Left ventricle myocardium inferior (tissue), 1 donor: ENCODE results near the gene ATG7. TPM values are rescaled to one million over a fixed set of nuclear protein-coding genes. Genes with fewer than 3 reads are reported as not detected.

Experiments
- DNase-seq: peaks from one replicate; pipeline ENCODE4 v3.0.0-alpha.2; 2020
- H3K27ac ChIP-seq: fragments of 200-600 bp; replicated peaks from 2 replicates; pipeline ENCODE4 v1.8.0; 2021
- H3K27me3 ChIP-seq: fragments of 200-600 bp; 2 replicates; pipeline ENCODE4 v1.8.0; 2021; ENCODE audit warnings: low read depth
- H3K36me3 ChIP-seq: fragments of 200-600 bp; 2 replicates; pipeline ENCODE4 v1.8.0; 2021
- H3K4me1 ChIP-seq: fragments of 200-600 bp; 2 replicates; pipeline ENCODE4 v1.8.0; 2021
- H3K4me3 ChIP-seq: fragments of 200-600 bp; 2 replicates; pipeline ENCODE4 v1.8.0; 2021; ENCODE audit warnings: mild to moderate bottlenecking, moderate library complexity
- H3K9me3 ChIP-seq: fragments of 200-600 bp; replicated peaks from 2 replicates; pipeline ENCODE4 v1.8.0; 2021
- intact Hi-C: fragments of 100-400 bp; cut with micrococcal nuclease; formaldehyde crosslinking; loops from one replicate; pipeline ENCODE4 v1.11.0; 2022
- total RNA-seq: library from RNA; stranded (reverse); fragmentation: NEBNext Ultra II Directional; extraction: Animal tissue kit (Norgen Biotek cat#: 25700); gene quantifications from one replicate; pipeline ENCODE4 v1.2.1, GENCODE V29; 2021
- TF ChIP-seq, protein P1 (sequence below): fragments of 200-600 bp; IDR thresholded peaks from 2 replicates; pipeline ENCODE4 v1.8.0; 2021; ENCODE audit warnings: antibody characterized with exemption, mild to moderate bottlenecking, borderline replicate concordance
- donor health status: DM: no; HTN: yes; CAD: no; lungs with severe emphysema.

ATG7 gene
- total RNA-seq, 1 donor from 2014 or later, result 15.7 TPM

DNA sequence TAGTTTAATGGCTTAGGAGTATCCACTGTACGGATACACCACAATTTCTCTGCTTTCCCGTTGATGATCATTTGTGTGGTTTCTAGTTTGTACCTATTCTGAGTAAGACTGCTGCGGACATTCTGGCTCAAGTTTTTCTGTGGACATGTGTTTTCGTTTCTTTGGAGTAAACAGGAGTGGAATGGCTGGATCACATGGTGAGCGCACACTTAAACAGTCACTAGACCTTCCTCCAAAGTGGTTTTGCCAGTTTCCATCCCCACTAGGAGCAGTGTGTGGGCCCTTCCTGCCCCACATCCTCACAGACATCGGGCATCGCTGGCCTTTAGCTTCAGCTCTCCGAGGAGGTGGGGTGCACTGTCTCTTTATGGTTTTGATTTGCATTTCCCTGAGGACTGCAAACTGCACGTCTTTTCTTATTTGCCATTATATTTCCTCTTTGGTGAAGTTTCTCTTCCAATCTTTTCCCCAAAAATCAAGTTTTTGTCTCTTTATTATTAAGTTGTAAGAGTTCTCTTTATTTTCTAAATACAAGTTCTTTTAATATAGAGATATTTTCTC lies 277.5 kb downstream of the ATG7 start:
- H3K4me3 ChIP-seq, result no peak overlapping the region
- TF ChIP-seq, protein P1, sequence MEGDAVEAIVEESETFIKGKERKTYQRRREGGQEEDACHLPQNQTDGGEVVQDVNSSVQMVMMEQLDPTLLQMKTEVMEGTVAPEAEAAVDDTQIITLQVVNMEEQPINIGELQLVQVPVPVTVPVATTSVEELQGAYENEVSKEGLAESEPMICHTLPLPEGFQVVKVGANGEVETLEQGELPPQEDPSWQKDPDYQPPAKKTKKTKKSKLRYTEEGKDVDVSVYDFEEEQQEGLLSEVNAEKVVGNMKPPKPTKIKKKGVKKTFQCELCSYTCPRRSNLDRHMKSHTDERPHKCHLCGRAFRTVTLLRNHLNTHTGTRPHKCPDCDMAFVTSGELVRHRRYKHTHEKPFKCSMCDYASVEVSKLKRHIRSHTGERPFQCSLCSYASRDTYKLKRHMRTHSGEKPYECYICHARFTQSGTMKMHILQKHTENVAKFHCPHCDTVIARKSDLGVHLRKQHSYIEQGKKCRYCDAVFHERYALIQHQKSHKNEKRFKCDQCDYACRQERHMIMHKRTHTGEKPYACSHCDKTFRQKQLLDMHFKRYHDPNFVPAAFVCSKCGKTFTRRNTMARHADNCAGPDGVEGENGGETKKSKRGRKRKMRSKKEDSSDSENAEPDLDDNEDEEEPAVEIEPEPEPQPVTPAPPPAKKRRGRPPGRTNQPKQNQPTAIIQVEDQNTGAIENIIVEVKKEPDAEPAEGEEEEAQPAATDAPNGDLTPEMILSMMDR, result no peak

DNA sequence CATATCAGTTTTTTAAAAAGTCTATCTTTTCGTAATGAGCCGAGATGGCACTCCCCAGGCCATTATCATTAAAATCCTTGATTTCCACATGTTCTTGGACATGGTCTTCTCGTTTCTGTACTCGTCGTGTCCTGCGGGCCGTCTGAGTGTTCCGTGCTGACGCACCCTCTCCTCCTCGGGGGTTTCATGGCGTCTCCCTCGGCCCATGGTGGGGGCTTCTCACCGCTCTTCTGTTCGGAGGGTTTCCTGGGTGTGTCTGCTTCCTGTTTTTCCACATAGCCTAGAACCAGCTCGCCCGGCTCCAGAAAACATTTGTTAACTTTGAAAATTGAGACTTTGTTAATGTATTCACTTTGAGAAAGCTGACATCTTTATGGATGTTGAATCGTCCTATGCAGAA lies 278.8 kb downstream of the ATG7 start:
- H3K9me3 ChIP-seq, result no peaks in the 10 kb centered on the region
- H3K36me3 ChIP-seq, result peaks cover 8% of the 10 kb centered on the region
- no peak overlapping the region for H3K4me3 ChIP-seq
- H3K27me3 ChIP-seq, result no peaks in the 10 kb centered on the region
- H3K4me1 ChIP-seq, result peaks cover 57% of the 10 kb centered on the region
- H3K27ac ChIP-seq, result peak overlapping the region; percentile 71
- DNase-seq, result peak; percentile 15
- intact Hi-C loops, result no loop called here
- TF ChIP-seq, protein P1, result no peak

More for the DNA sequence above, 277.5 kb downstream of the ATG7 start:
- Histone ChIP-seq H3K27me3 (no peaks in the 10 kb centered on the region), H3K36me3 (no peaks in the 10 kb centered on the region), H3K4me1 (peaks cover 55% of the 10 kb centered on the region), H3K9me3 (no peaks in the 10 kb centered on the region), H3K27ac (peak overlapping the region; percentile 22)
- DNase-seq, result peak; percentile 7
- intact Hi-C loops, result no loop called here

DNA sequence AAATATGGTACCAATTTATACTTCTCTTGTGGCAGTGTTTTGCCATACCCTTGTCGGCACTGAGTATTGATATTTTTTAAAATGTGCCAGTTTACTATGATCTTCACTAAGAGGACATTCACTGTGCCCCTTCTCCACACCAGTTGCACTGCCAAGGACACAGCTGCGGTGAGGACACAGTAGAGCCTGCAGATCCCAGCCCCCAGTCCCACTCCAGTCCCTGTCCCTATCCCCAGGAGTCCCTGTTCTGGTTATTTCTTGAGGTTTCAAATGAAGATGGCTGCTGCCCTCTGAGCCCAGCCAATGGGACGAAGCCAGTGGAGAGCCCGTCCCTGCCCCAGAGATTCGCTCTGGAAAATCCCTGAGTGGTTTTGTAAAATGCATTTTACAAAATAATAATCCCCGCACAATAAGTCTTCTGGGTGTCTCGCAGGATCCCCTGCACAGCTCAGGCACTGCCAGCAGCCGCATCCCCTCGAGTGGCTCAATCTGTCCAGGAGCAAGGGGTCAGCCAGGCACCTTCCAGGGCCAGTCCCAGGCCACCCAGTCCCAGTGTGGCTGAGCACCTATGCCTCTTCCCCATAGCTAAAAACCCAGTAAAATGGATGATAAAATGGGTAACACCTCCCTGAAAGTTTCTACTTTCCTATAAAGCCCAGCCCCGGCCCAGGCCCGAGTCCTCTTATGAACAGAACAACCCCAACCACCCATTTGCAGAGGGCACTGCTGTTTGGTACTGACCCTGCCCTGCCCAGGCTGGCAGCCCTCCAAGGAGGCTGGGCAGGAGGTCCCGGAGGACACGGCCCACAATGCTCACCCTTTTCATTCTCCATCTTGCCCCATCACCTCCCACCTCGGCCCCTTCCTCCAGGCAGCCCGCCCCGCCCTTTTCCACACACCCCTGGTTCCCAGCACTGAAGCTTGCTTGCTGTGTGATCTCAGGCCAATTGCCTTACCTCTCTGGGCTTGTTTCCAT lies 280.4 kb downstream of the ATG7 start:
- TF ChIP-seq, protein P1, result no peak
- peak; percentile 13 for DNase-seq
- peaks cover 73% of the 10 kb centered on the region for H3K4me1 ChIP-seq

DNA sequence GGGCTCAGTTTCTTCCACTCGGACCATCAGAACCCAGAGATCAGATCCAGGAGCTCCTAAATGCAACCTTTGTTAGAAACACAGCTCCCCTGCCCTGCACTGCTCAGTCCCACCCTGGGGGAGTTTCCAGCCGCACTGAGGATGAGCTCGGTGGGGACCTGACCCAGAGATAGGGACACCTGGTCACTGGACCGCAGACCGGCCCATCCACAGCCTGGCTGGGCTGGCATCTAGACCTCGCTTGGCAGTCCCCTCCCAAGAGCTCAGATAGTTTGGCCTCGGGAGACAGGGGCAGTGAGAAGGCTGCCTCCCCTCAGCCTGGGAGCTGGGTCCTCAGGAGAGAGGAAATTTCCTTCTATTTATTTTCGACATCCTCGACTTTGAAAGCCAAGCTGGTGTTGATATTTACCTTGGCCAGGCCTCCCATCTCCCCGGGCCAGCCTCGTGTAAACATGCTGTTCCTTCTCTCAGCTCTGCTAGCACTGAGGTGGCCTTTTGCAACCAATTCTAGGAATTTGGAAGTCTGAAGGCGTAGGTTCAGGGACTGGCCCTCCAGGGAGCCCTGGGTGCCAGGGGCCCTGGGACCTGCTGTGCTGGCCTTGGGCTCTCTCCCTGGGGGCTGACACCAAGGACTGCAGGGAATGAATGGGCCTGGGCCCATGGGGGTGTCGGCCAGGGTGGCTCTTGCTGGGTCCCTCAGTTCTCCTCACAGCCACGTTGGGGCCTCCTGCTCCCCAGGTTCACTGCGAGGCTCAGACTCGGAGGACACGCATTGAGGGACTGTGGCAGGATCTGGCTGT lies 281.4 kb downstream of the ATG7 start:
- Histone ChIP-seq H3K9me3 (no peaks in the 10 kb centered on the region), H3K27me3 (no peaks in the 10 kb centered on the region), H3K27ac (peak overlapping the region; percentile 71), H3K4me3 (no peak overlapping the region), H3K36me3 (peaks cover 19% of the 10 kb centered on the region), H3K4me1 (peaks cover 79% of the 10 kb centered on the region)
- intact Hi-C loops, result no loop called here
- TF ChIP-seq, protein P1, result no peak
- peak; percentile 45 for DNase-seq

More for the DNA sequence above, 280.4 kb downstream of the ATG7 start:
- no peak overlapping the region for H3K4me3 ChIP-seq
- H3K27me3 ChIP-seq, result no peaks in the 10 kb centered on the region
- H3K9me3 ChIP-seq, result no peaks in the 10 kb centered on the region
- H3K27ac ChIP-seq, result peak overlapping the region; percentile 71
- peaks cover 13% of the 10 kb centered on the region for H3K36me3 ChIP-seq
- intact Hi-C loops, result no loop called here

DNA sequence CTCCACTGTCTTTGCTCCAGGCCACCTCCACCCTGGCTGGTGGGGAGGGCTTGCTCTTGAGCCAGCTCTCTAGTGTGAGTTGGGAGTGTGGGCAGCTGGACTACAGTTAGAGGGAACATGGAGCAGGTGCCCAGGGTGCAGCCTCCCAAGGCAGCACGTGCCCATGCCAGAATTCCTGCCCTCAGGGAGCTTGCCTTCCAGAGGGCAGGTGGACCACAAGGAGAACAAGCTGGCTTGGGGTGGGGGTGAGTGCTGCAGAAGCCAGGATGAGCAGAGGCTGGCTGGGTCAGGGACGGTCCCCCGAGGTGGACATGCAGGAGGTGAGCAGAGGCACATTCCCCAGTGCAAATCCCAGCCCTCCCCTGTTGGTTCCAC lies 282.0 kb downstream of the ATG7 start:
- DNase-seq, result peak; percentile 16
- Histone ChIP-seq H3K4me3 (no peak overlapping the region), H3K27ac (peak overlapping the region; percentile 71), H3K4me1 (peaks cover 79% of the 10 kb centered on the region), H3K27me3 (no peaks in the 10 kb centered on the region), H3K36me3 (peaks cover 25% of the 10 kb centered on the region), H3K9me3 (no peaks in the 10 kb centered on the region)
- intact Hi-C loops, result no loop called here
- TF ChIP-seq, protein P1, result no peak
